Gastrocnemius medialis (tissue), 4 donors: Measurements from ENCODE around the gene HERC6.

Experiments
- CTCF ChIP-seq, 5 experiments: fragments of 450-650 bp in 3 of 5; fragments of 200-600 bp in 2 of 5; sonication (generic) in 2 of 5; IDR thresholded peaks in 4 of 5; conservative IDR thresholded peaks in 1 of 5; 1 replicate in 4 of 5; 2 replicates in 1 of 5; pipeline ENCODE4 v1.5.1; 2016 to 2019; ENCODE audit warnings: antibody characterized with exemption in 5 of 5, mild to moderate bottlenecking in 3 of 5, moderate library complexity in 3 of 5
- POLR2A ChIP-seq, 2 donors: fragments of 450-650 bp; IDR thresholded peaks; one replicate each; pipeline ENCODE4 v1.6.1; 2017; ENCODE audit warnings: antibody characterized with exemption in 2 of 2, mild to moderate bottlenecking in 2 of 2, moderate library complexity in 2 of 2

- TF ChIP-seq CTCF (IDR thresholded peaks at IDR 0.05 in 4 of 5, conservative IDR thresholded peaks at IDR 0.05 in 1 of 5) (no peak), POLR2A (IDR thresholded peaks at IDR 0.05) (no peak)
These were observed 17.9 kb upstream of the HERC6 start for GRCh38 chr4:88360791-88361190.
